Dendritic cell treated with granulocyte-macrophage colony-stimulating factor and Interleukin-4, amounts not matched to agents 40 ng/mL and 50 ng/mL, for 4 days (primary cell): ENCODE data around the gene PSMF1.

ENCODE experiments used
- H3K27ac Mint-ChIP-seq: one replicate; pipeline ENCODE4 v1.8.0; 2022; ENCODE audit warnings: mild to moderate bottlenecking, mixed read lengths
- H3K27me3 Mint-ChIP-seq: one replicate; pipeline ENCODE4 v1.8.0; 2022; ENCODE audit warnings: mild to moderate bottlenecking, mixed read lengths
- H3K36me3 Mint-ChIP-seq: one replicate; pipeline ENCODE4 v1.8.0; 2022; ENCODE audit warnings: low read depth, mixed read lengths
- H3K4me1 Mint-ChIP-seq: one replicate; pipeline ENCODE4 v1.8.0; 2022; ENCODE audit warnings: low read depth, mixed read lengths
- H3K4me3 Mint-ChIP-seq: one replicate; pipeline ENCODE4 v1.8.0; 2022; ENCODE audit warnings: mild to moderate bottlenecking, moderate library complexity, mixed read lengths
- H3K9me3 Mint-ChIP-seq: one replicate; pipeline ENCODE4 v1.8.0; 2022; ENCODE audit warnings: mixed read lengths
- intact Hi-C: fragments of 100-400 bp; cut with micrococcal nuclease; formaldehyde crosslinking; loops from one replicate; pipeline ENCODE4 v1.15.0; 2022

The PSMF1 gene

GRCh38 chr20:1199212-1199873 lies 80.9 kb downstream of the PSMF1 start:
- Mint-ChIP-seq H3K9me3 (no peaks in the 10 kb centered on the region), H3K4me1 (no peaks in the 10 kb centered on the region), H3K27me3 (peaks cover 9% of the 10 kb centered on the region), H3K36me3 (no peaks in the 10 kb centered on the region), H3K27ac (no peak overlapping the region), H3K4me3 (no peak overlapping the region)
- intact Hi-C loops: no loop called here

- H3K4me3 Mint-ChIP-seq: no peak overlapping the region
- H3K9me3 Mint-ChIP-seq: no peaks in the 10 kb centered on the region
- peaks cover 9% of the 10 kb centered on the region for H3K27me3 Mint-ChIP-seq
- intact Hi-C loops: loop anchor here (10.0 kb wide), 1 partner anchor 385 kb away; no protein-coding TSS in a partner anchor
- H3K4me1 Mint-ChIP-seq: no peaks in the 10 kb centered on the region
- H3K36me3 Mint-ChIP-seq: no peaks in the 10 kb centered on the region
- H3K27ac Mint-ChIP-seq: no peak overlapping the region
Measured at GRCh38 chr20:1199964-1200363, 81.6 kb downstream of the PSMF1 start.

- no peaks in the 10 kb centered on the region for H3K4me1 Mint-ChIP-seq
- H3K4me3 Mint-ChIP-seq: no peak within 1 kb of the TSS
- intact Hi-C loops: loop anchor here (10.0 kb wide), 1 partner anchor 388 kb away; no protein-coding TSS in a partner anchor
- no peak within 1 kb of the TSS for H3K27ac Mint-ChIP-seq
- H3K9me3 Mint-ChIP-seq: no peaks in the 10 kb centered on the region
- H3K36me3 Mint-ChIP-seq: no peaks in the 10 kb centered on the region
- H3K27me3 Mint-ChIP-seq: peaks cover 12% of the 10 kb centered on the region
Measured at GRCh38 chr20:1202762-1203504, 84.5 kb downstream of the PSMF1 start, which contains the start of gene C20orf202. Gene C20orf202 (plus strand): TSS chr20:1203454. CDS start chr20:1203586, 132 bp downstream.

GRCh38 chr20:1203630-1204029 lies 85.2 kb downstream of the PSMF1 start:
- Mint-ChIP-seq H3K9me3 (no peaks in the 10 kb centered on the region), H3K4me3 (no peak overlapping the region), H3K27me3 (peaks cover 12% of the 10 kb centered on the region), H3K4me1 (no peaks in the 10 kb centered on the region), H3K36me3 (no peaks in the 10 kb centered on the region), H3K27ac (no peak overlapping the region)
- intact Hi-C loops: loop anchor here (10.0 kb wide), 1 partner anchor 389 kb away; no protein-coding TSS in a partner anchor

GRCh38 chr20:1204113-1204512 lies 85.7 kb downstream of the PSMF1 start:
- no peaks in the 10 kb centered on the region for H3K9me3 Mint-ChIP-seq
- intact Hi-C loops: loop anchor here (10.0 kb wide), 1 partner anchor 389 kb away; no protein-coding TSS in a partner anchor
- no peak overlapping the region for H3K4me3 Mint-ChIP-seq
- no peaks in the 10 kb centered on the region for H3K36me3 Mint-ChIP-seq
- peaks cover 8% of the 10 kb centered on the region for H3K27me3 Mint-ChIP-seq
- H3K4me1 Mint-ChIP-seq: no peaks in the 10 kb centered on the region
- no peak overlapping the region for H3K27ac Mint-ChIP-seq

- intact Hi-C loops: loop anchor here (10.0 kb wide), 1 partner anchor 390 kb away; no protein-coding TSS in a partner anchor
- H3K27ac Mint-ChIP-seq: no peak overlapping the region
- no peaks in the 10 kb centered on the region for H3K4me1 Mint-ChIP-seq
- no peaks in the 10 kb centered on the region for H3K9me3 Mint-ChIP-seq
- H3K27me3 Mint-ChIP-seq: peaks cover 12% of the 10 kb centered on the region
- H3K36me3 Mint-ChIP-seq: no peaks in the 10 kb centered on the region
- H3K4me3 Mint-ChIP-seq: no peak overlapping the region
Measured at GRCh38 chr20:1204576-1204975, 86.2 kb downstream of the PSMF1 start.

- H3K36me3 Mint-ChIP-seq: no peaks in the 10 kb centered on the region
- H3K4me3 Mint-ChIP-seq: no peak overlapping the region
- no peak overlapping the region for H3K27ac Mint-ChIP-seq
- H3K9me3 Mint-ChIP-seq: no peaks in the 10 kb centered on the region
- intact Hi-C loops: loop anchor here (10.0 kb wide), 1 partner anchor 391 kb away; no protein-coding TSS in a partner anchor
- peaks cover 16% of the 10 kb centered on the region for H3K27me3 Mint-ChIP-seq
- no peaks in the 10 kb centered on the region for H3K4me1 Mint-ChIP-seq
Measured at GRCh38 chr20:1205802-1206201, 87.4 kb downstream of the PSMF1 start.

- H3K4me3 Mint-ChIP-seq: no peak overlapping the region
- no peaks in the 10 kb centered on the region for H3K36me3 Mint-ChIP-seq
Measured at GRCh38 chr20:1206366-1207148, 88.2 kb downstream of the PSMF1 start.

GRCh38 chr20:1207293-1207878 lies 89.0 kb downstream of the PSMF1 start:
- H3K27ac Mint-ChIP-seq: no peak overlapping the region

More at GRCh38 chr20:1206366-1207148, 88.2 kb downstream of the PSMF1 start:
- Mint-ChIP-seq H3K9me3 (no peaks in the 10 kb centered on the region), H3K4me1 (no peaks in the 10 kb centered on the region), H3K27ac (no peak overlapping the region), H3K27me3 (peaks cover 19% of the 10 kb centered on the region)
- intact Hi-C loops: loop anchor here (10.0 kb wide), 1 partner anchor 392 kb away; no protein-coding TSS in a partner anchor

GRCh38 chr20:1209447-1210387 lies 91.3 kb downstream of the PSMF1 start:
- Mint-ChIP-seq H3K36me3 (no peaks in the 10 kb centered on the region), H3K27me3 (peaks cover 33% of the 10 kb centered on the region), H3K9me3 (no peaks in the 10 kb centered on the region), H3K4me1 (no peaks in the 10 kb centered on the region), H3K4me3 (no peak overlapping the region), H3K27ac (no peak overlapping the region)
- intact Hi-C loops: loop anchor here (10.0 kb wide), 1 partner anchor 395 kb away; no protein-coding TSS in a partner anchor

More at GRCh38 chr20:1207293-1207878, 89.0 kb downstream of the PSMF1 start:
- Mint-ChIP-seq H3K4me3 (no peak overlapping the region), H3K9me3 (no peaks in the 10 kb centered on the region), H3K27me3 (peaks cover 26% of the 10 kb centered on the region), H3K4me1 (no peaks in the 10 kb centered on the region), H3K36me3 (no peaks in the 10 kb centered on the region)
- intact Hi-C loops: loop anchor here (10.0 kb wide), 1 partner anchor 393 kb away; no protein-coding TSS in a partner anchor

- H3K4me1 Mint-ChIP-seq: peaks cover 2% of the 10 kb centered on the region
- intact Hi-C loops: no loop called here
Measured at GRCh38 chr20:1210501-1210900, 92.1 kb downstream of the PSMF1 start.

GRCh38 chr20:1212023-1212422 lies 93.6 kb downstream of the PSMF1 start:
- peaks cover 37% of the 10 kb centered on the region for H3K27me3 Mint-ChIP-seq
- H3K9me3 Mint-ChIP-seq: no peaks in the 10 kb centered on the region
- H3K4me3 Mint-ChIP-seq: no peak overlapping the region
- peaks cover 12% of the 10 kb centered on the region for H3K4me1 Mint-ChIP-seq
- no peak overlapping the region for H3K27ac Mint-ChIP-seq
- intact Hi-C loops: no loop called here
- no peaks in the 10 kb centered on the region for H3K36me3 Mint-ChIP-seq

More at GRCh38 chr20:1210501-1210900, 92.1 kb downstream of the PSMF1 start:
- Mint-ChIP-seq H3K4me3 (no peak overlapping the region), H3K27me3 (peaks cover 34% of the 10 kb centered on the region), H3K36me3 (no peaks in the 10 kb centered on the region), H3K27ac (no peak overlapping the region), H3K9me3 (no peaks in the 10 kb centered on the region)
